HCT116 (cell line): ENCODE data around the gene OLFML1. TPM values are rescaled to one million over a fixed set of nuclear protein-coding genes. Genes with fewer than 3 reads are reported as not detected.

ENCODE experiments used
- ATAC-seq: fragments of 200-7000 bp; cut with Tn5 transposase; 2 replicates; pipeline ENCODE4 v1.9.1; 2020; ENCODE audit warnings: mild to moderate bottlenecking, moderate library complexity
- Bru-seq: library from RNA; stranded (reverse); fragments of 400-500 nt; gene quantifications from one replicate; lab custom pipeline; 2021; lab: Mats Ljungman, UMichigan
- BruChase-seq, 2 experiments: library from RNA; stranded (reverse); fragments of 400-500 nt; gene quantifications; one replicate each; lab custom pipeline; 2021; lab: Mats Ljungman, UMichigan
- BruUV-seq: library from RNA; stranded (reverse); fragments of 400-500 nt; replicated peaks from 2 replicates; lab custom pipeline; 2021; lab: Mats Ljungman, UMichigan
- CTCF ChIA-PET: fragments of 300-600 bp; sonication (Branson Sonifier 250); formaldehyde crosslinking; loops from one replicate; lab custom pipeline; 2021; ENCODE audit warnings: antibody characterized with exemption; lab: Charles Lee
- POLR2A ChIA-PET: fragments of 300-600, 350-600 bp; sonication (Branson Sonifier 250); formaldehyde crosslinking; loops from one replicate; lab custom pipeline; 2021; ENCODE audit warnings: antibody characterized with exemption; lab: Charles Lee
- RAD21 ChIA-PET, 2 experiments: fragments of 300-600 bp; sonication (Branson Sonifier 250); formaldehyde crosslinking; loops; one replicate each; lab custom pipeline; 2023; ENCODE audit warnings: low total read pairs in 2 of 2; ENCODE audit not compliant: uncharacterized antibody in 2 of 2, unreplicated experiment in 2 of 2, low non-redundant PET in 1 of 2; lab: Charles Lee
- DNase-seq: peaks from one replicate; pipeline ENCODE4 v3.0.0-alpha.2; 2010; ENCODE audit warnings: low read depth, low spot score
- H2AFZ ChIP-seq: fragments of 200-600 bp; shearing (Covaris generic), sonication (generic); 2 replicates; pipeline ENCODE4 v1.6.1; 2017; ENCODE audit warnings: low read depth, mixed run types, mixed read lengths, antibody characterized with exemption, low read length; ENCODE audit not compliant: poor library complexity, severe bottlenecking
- H3K27ac ChIP-seq: 2 replicates; pipeline ENCODE4 v1.5.1; 2012; ENCODE audit warnings: low read depth, low read length
- H3K27me3 ChIP-seq: fragments of 200-600 bp; sonication (generic); 2 replicates; pipeline ENCODE4 v1.6.1; 2016; ENCODE audit warnings: mixed run types, low read length, mixed read lengths; ENCODE audit not compliant: insufficient read depth
- H3K36me3 ChIP-seq, 2 experiments: fragments of 200-500 bp in 1 of 2; fragments of 200-600 bp in 1 of 2; sonication (Bioruptor generic) in 1 of 2; sonication (generic) in 1 of 2; 2 replicates each; pipeline versions ENCODE4 v1.5.1 to v1.6.1; 2014 to 2016; ENCODE audit warnings: low read length in 2 of 2, inconsistent platforms in 1 of 2, mixed read lengths in 1 of 2, mixed run types in 1 of 2; ENCODE audit not compliant: insufficient read depth in 2 of 2, control insufficient read depth in 1 of 2
- H3K4me1 ChIP-seq, 2 experiments: fragments of 200-600 bp in 1 of 2; sonication (generic) in 1 of 2; 2 replicates each; pipeline versions ENCODE4 v1.5.1 to v1.6.1; 2012 to 2017; ENCODE audit warnings: low read length in 2 of 2, inconsistent platforms in 1 of 2, mild to moderate bottlenecking in 1 of 2, mixed read lengths in 1 of 2, mixed run types in 1 of 2, moderate library complexity in 1 of 2; ENCODE audit not compliant: insufficient read depth in 2 of 2, control insufficient read depth in 1 of 2
- H3K4me2 ChIP-seq: fragments of 200-600 bp; sonication (generic); 2 replicates; pipeline ENCODE4 v1.6.1; 2017; ENCODE audit warnings: mixed run types, low read length, mixed read lengths
- H3K4me3 ChIP-seq, 2 experiments: fragments of 200-600 bp in 1 of 2; sonication (generic) in 1 of 2; replicated peaks in 1 of 2; 2 replicates each; pipeline ENCODE4 v1.5.1; 2011 to 2016; ENCODE audit warnings: low read length in 2 of 2, control low read depth in 1 of 2, low read depth in 1 of 2, mild to moderate bottlenecking in 1 of 2, mixed read lengths in 1 of 2, mixed run types in 1 of 2
- H3K79me2 ChIP-seq: fragments of 200-600 bp; sonication (generic); 2 replicates; pipeline ENCODE4 v1.6.1; 2017; ENCODE audit warnings: mild to moderate bottlenecking, mixed run types, low read length, moderate library complexity, mixed read lengths; ENCODE audit not compliant: insufficient read depth
- H3K9ac ChIP-seq: fragments of 200-600 bp; sonication (generic); 2 replicates; pipeline ENCODE4 v1.6.1; 2016; ENCODE audit warnings: low read length, mixed read lengths
- H3K9me2 ChIP-seq: fragments of 200-600 bp; sonication (generic), shearing (Covaris generic); 2 replicates; pipeline ENCODE4 v1.6.1; 2017; ENCODE audit warnings: mixed run types, mild to moderate bottlenecking, moderate library complexity; ENCODE audit not compliant: insufficient read depth
- H3K9me3 ChIP-seq, 2 experiments: fragments of 200-500 bp in 1 of 2; fragments of 200-600 bp in 1 of 2; sonication (Bioruptor generic) in 1 of 2; sonication (generic) in 1 of 2; 2 replicates each; pipeline ENCODE4 v1.6.1; 2014 to 2017; ENCODE audit warnings: low read length in 2 of 2, mixed read lengths in 2 of 2, inconsistent platforms in 1 of 2, low read depth in 1 of 2, mild to moderate bottlenecking in 1 of 2, mixed run types in 1 of 2, moderate library complexity in 1 of 2; ENCODE audit not compliant: control insufficient read depth in 1 of 2, insufficient read depth in 1 of 2
- H4K20me1 ChIP-seq: fragments of 200-600 bp; sonication (generic), shearing (Covaris generic); 2 replicates; pipeline ENCODE4 v1.6.1; 2017; ENCODE audit warnings: mixed run types, mild to moderate bottlenecking, moderate library complexity; ENCODE audit not compliant: insufficient read depth
- CBX3 ChIP-seq: IDR thresholded peaks from 2 replicates; pipeline ENCODE4 v1.6.1; 2012; ENCODE audit warnings: low read depth
- CEBPB ChIP-seq: IDR thresholded peaks from 2 replicates; pipeline ENCODE4 v1.6.1; 2012; ENCODE audit warnings: low read depth
- EGR1 ChIP-seq: IDR thresholded peaks from 2 replicates; pipeline ENCODE4 v1.6.1; 2012; ENCODE audit warnings: low read depth
- ELF1 ChIP-seq: IDR thresholded peaks from 2 replicates; pipeline ENCODE4 v1.6.1; 2012; ENCODE audit warnings: low read depth, borderline replicate concordance
- EZH2 ChIP-seq: fragments of 200-600 bp; sonication (generic); IDR thresholded peaks from 2 replicates; pipeline ENCODE4 v1.6.1; 2017; ENCODE audit warnings: antibody characterized with exemption, mixed run types
- EZH2phosphoT487 ChIP-seq: fragments of 200-600 bp; IDR thresholded peaks from 2 replicates; pipeline ENCODE4 v1.6.1; 2018; ENCODE audit warnings: antibody characterized with exemption, borderline replicate concordance
- FOSL1 ChIP-seq: IDR thresholded peaks from 2 replicates; pipeline ENCODE4 v1.6.1; 2012; ENCODE audit warnings: low read depth
- JUND ChIP-seq: IDR thresholded peaks from 2 replicates; pipeline ENCODE4 v1.6.1; 2012
- POLR2A ChIP-seq: IDR thresholded peaks from 2 replicates; pipeline ENCODE4 v1.7.0; 2011; ENCODE audit warnings: borderline replicate concordance; ENCODE audit not compliant: insufficient read depth, insufficient read length; ENCODE audit errors: extremely low read depth
- POLR2AphosphoS5 ChIP-seq: IDR thresholded peaks from 2 replicates; pipeline ENCODE4 v1.6.1; 2011; ENCODE audit warnings: mild to moderate bottlenecking, low read depth, low read length, moderate library complexity
- RAD21 ChIP-seq: IDR thresholded peaks from 2 replicates; pipeline ENCODE4 v1.6.1; 2012; ENCODE audit warnings: low read depth, mild to moderate bottlenecking
- SIN3A ChIP-seq: IDR thresholded peaks from 2 replicates; pipeline ENCODE4 v1.6.1; 2012; ENCODE audit warnings: low read depth
- SP1 ChIP-seq: IDR thresholded peaks from 2 replicates; pipeline ENCODE4 v1.6.1; 2012; ENCODE audit warnings: low read depth
- SRF ChIP-seq: IDR thresholded peaks from 2 replicates; pipeline ENCODE4 v1.6.1; 2012; ENCODE audit warnings: low read depth
- YY1 ChIP-seq: IDR thresholded peaks from 2 replicates; pipeline ENCODE4 v1.6.1; 2011; ENCODE audit warnings: low read length, low read depth, moderate library complexity, mild to moderate bottlenecking; ENCODE audit not compliant: insufficient replicate concordance; ENCODE audit errors: extremely low read depth
- ZFX ChIP-seq: fragments of 450-650 bp; IDR thresholded peaks from 2 replicates; pipeline ENCODE4 v1.6.1; 2017
- ZNF274 ChIP-seq: fragments of 200-500 bp; sonication (Bioruptor generic); IDR thresholded peaks from 2 replicates; pipeline ENCODE4 v1.6.1; 2014; ENCODE audit warnings: mild to moderate bottlenecking, low read depth, low read length, inconsistent platforms
- intact Hi-C: fragments of 100-400 bp; cut with micrococcal nuclease; formaldehyde crosslinking; loops from 2 replicates; pipeline ENCODE4 v1.10.0; 2022
- long read RNA-seq: library from polyadenylated mRNA; unstranded; transcript quantifications from one replicate; pipeline ENCODE4 v2.0.0, GENCODE V29; 2021; ENCODE audit not compliant: unreplicated experiment
- polyA plus RNA-seq: library from polyadenylated mRNA; unstranded; fragments of >200 nt; gene quantifications from 2 replicates; pipeline ENCODE4 v1.2.1, GENCODE V29; 2012; ENCODE audit warnings: missing spikeins
- total RNA-seq: library from RNA; stranded (reverse); gene quantifications from one replicate; pipeline ENCODE4 v1.2.1, GENCODE V29; 2021; ENCODE audit not compliant: unreplicated experiment
- TF ChIP-seq, protein P1 (sequence below): IDR thresholded peaks from 2 replicates; pipeline ENCODE4 v1.6.1; 2012
- TF ChIP-seq, protein P2 (sequence below): IDR thresholded peaks from 2 replicates; pipeline ENCODE4 v1.6.1; 2011; ENCODE audit warnings: mild to moderate bottlenecking, low read length, moderate library complexity; ENCODE audit not compliant: insufficient replicate concordance; ENCODE audit errors: extremely low read depth

Gene OLFML1
- total RNA-seq (not detected), Bru-seq, nascent RNA (not detected), BruChase-seq, experiment 1, labeled RNA remaining after a 6-hour chase (not detected), BruChase-seq, experiment 2, labeled RNA remaining after a 2-hour chase (not detected)
- polyA plus RNA-seq, result not detected in 2 replicates
- long read RNA-seq, result 0 reads

- no peaks in the 10 kb centered on the region for H3K36me3 ChIP-seq
- TF ChIP-seq POLR2AphosphoS5, result no peak
- TF ChIP-seq RAD21, result no peak
- no peak for TF ChIP-seq CBX3
- TF ChIP-seq FOSL1, result no peak
- TF ChIP-seq ZNF274, result no peak
- no peak for TF ChIP-seq SIN3A
- TF ChIP-seq ZFX, result no peak
- TF ChIP-seq, protein P1, sequence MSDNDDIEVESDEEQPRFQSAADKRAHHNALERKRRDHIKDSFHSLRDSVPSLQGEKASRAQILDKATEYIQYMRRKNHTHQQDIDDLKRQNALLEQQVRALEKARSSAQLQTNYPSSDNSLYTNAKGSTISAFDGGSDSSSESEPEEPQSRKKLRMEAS, result no peak
- TF ChIP-seq POLR2A, result no peak
- TF ChIP-seq EZH2phosphoT487, result no peak
- TF ChIP-seq CEBPB, result no peak
- TF ChIP-seq, protein P2, sequence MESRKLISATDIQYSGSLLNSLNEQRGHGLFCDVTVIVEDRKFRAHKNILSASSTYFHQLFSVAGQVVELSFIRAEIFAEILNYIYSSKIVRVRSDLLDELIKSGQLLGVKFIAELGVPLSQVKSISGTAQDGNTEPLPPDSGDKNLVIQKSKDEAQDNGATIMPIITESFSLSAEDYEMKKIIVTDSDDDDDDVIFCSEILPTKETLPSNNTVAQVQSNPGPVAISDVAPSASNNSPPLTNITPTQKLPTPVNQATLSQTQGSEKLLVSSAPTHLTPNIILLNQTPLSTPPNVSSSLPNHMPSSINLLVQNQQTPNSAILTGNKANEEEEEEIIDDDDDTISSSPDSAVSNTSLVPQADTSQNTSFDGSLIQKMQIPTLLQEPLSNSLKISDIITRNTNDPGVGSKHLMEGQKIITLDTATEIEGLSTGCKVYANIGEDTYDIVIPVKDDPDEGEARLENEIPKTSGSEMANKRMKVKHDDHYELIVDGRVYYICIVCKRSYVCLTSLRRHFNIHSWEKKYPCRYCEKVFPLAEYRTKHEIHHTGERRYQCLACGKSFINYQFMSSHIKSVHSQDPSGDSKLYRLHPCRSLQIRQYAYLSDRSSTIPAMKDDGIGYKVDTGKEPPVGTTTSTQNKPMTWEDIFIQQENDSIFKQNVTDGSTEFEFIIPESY, result no peak
- no peak for TF ChIP-seq SRF
- TF ChIP-seq EGR1, result no peak
- no peak for TF ChIP-seq YY1
- no peak for TF ChIP-seq EZH2
- TF ChIP-seq SP1, result no peak
- TF ChIP-seq JUND, result no peak
- no peak for TF ChIP-seq ELF1
- peaks cover 37% of the 10 kb centered on the region for H3K27me3 ChIP-seq
- no peaks in the 10 kb centered on the region for H3K9me3 ChIP-seq
- ATAC-seq, result no peak
- ChIA-PET CTCF (no interaction called here), RAD21 (no interaction called here), POLR2A (no interaction called here)
- H3K9me2 ChIP-seq, result no peaks in the 10 kb centered on the region
- DNase-seq, result no peak
- H3K9ac ChIP-seq, result no peak within 1 kb of the TSS
- H3K4me3 ChIP-seq, result no peak within 1 kb of the TSS
- H3K79me2 ChIP-seq, result no peaks in the 10 kb centered on the region
- intact Hi-C loops, result no loop called here
- no peaks in the 10 kb centered on the region for H3K4me1 ChIP-seq
- no TSS peak for BruUV-seq
- no peak within 1 kb of the TSS for H3K27ac ChIP-seq
- no peak within 1 kb of the TSS for H3K4me2 ChIP-seq
- no peaks in the 10 kb centered on the region for H4K20me1 ChIP-seq
- H2AFZ ChIP-seq, result no peak within 1 kb of the TSS
These were observed at the start of gene OLFML1 for GRCh38 chr11:7485186-7486097. Gene OLFML1, plus strand, starts transcription at chr11:7485506. Its CDS starts 370 bp downstream, at chr11:7485876.
